DMS153 (cell line): Measurements from ENCODE around the gene ADAMTS12.
"Not testable (repeated sequence)": the region's sequence is repeated elsewhere in the genome, so short reads cannot be mapped to it uniquely, and the experiment has no call there.

Experiments
- DNase-seq: peaks from one replicate; lab custom pipeline; 2025; lab: John Stamatoyannopoulos, UW

Gene ADAMTS12

GRCh38 chr5:33891788-33892619 lies at the start of gene ADAMTS12:
Gene ADAMTS12, minus strand, starts transcription at chr5:33891990. Its CDS starts 134 bp downstream, at chr5:33891856.
- no peak for DNase-seq

GRCh38 chr5:33941090-33941489 lies 49.3 kb upstream of the ADAMTS12 start:
- no peak for DNase-seq

- no peak for DNase-seq
These were observed 47.9 kb upstream of the ADAMTS12 start for GRCh38 chr5:33939556-33940262.

GRCh38 chr5:33938881-33939280 lies 47.1 kb upstream of the ADAMTS12 start:
- DNase-seq, result no peak

- DNase-seq, result no peak
These were observed 46.7 kb upstream of the ADAMTS12 start for GRCh38 chr5:33938507-33938796.

- no peak for DNase-seq
These were observed 46.1 kb upstream of the ADAMTS12 start for GRCh38 chr5:33937707-33938506.

GRCh38 chr5:33937017-33937706 lies 45.4 kb upstream of the ADAMTS12 start:
- DNase-seq, result no peak

- DNase-seq, result no peak
These were observed 44.7 kb upstream of the ADAMTS12 start, which contains the start of gene RXFP3 for GRCh38 chr5:33936381-33937016. Gene RXFP3, plus strand, starts transcription at chr5:33936386. Its CDS starts 355 bp downstream, at chr5:33936741.

- DNase-seq, result no peak
These were observed 44.2 kb upstream of the ADAMTS12 start for GRCh38 chr5:33936004-33936380.

- no peak for DNase-seq
These were observed 42.4 kb upstream of the ADAMTS12 start for GRCh38 chr5:33934176-33934575.

GRCh38 chr5:33933723-33934169 lies 42.0 kb upstream of the ADAMTS12 start:
- no peak for DNase-seq

- DNase-seq, result no peak
These were observed 39.3 kb upstream of the ADAMTS12 start for GRCh38 chr5:33931136-33931535.

- DNase-seq, result no peak
These were observed 38.3 kb upstream of the ADAMTS12 start for GRCh38 chr5:33929925-33930690.

- no peak for DNase-seq
These were observed 36.5 kb upstream of the ADAMTS12 start for GRCh38 chr5:33928283-33928682.

- DNase-seq, result no peak
These were observed 35.9 kb upstream of the ADAMTS12 start for GRCh38 chr5:33927685-33928084.

GRCh38 chr5:33925278-33925677 lies 33.5 kb upstream of the ADAMTS12 start:
- DNase-seq, result no peak

- no peak for DNase-seq
These were observed 29.2 kb upstream of the ADAMTS12 start for GRCh38 chr5:33921002-33921401.

- not testable (repeated sequence) for DNase-seq
These were observed 23.1 kb upstream of the ADAMTS12 start for GRCh38 chr5:33914844-33915243.

- not testable (repeated sequence) for DNase-seq
These were observed 14.5 kb upstream of the ADAMTS12 start for GRCh38 chr5:33906248-33906647.

- DNase-seq, result no peak
These were observed 13.6 kb upstream of the ADAMTS12 start for GRCh38 chr5:33905381-33905780.

GRCh38 chr5:33903118-33903517 lies 11.3 kb upstream of the ADAMTS12 start:
- DNase-seq, result no peak
